Ishikawa (cell line): ENCODE results near the gene ADTRP.

ENCODE experiments used
- EGR1 ChIP-seq: IDR thresholded peaks from 2 replicates; pipeline ENCODE4 v1.6.1; 2012
- TEAD4 ChIP-seq: IDR thresholded peaks from 2 replicates; pipeline ENCODE4 v1.6.1; 2012
- ZBTB7A ChIP-seq: IDR thresholded peaks from 2 replicates; pipeline ENCODE4 v1.6.1; 2012; ENCODE audit warnings: low read depth
- TF ChIP-seq, protein P1 (sequence below): IDR thresholded peaks from 2 replicates; pipeline ENCODE4 v1.6.1; 2012
- TF ChIP-seq, protein P2 (sequence below): IDR thresholded peaks from 2 replicates; pipeline ENCODE4 v1.6.1; 2012; ENCODE audit warnings: low read depth, mild to moderate bottlenecking

DNA sequence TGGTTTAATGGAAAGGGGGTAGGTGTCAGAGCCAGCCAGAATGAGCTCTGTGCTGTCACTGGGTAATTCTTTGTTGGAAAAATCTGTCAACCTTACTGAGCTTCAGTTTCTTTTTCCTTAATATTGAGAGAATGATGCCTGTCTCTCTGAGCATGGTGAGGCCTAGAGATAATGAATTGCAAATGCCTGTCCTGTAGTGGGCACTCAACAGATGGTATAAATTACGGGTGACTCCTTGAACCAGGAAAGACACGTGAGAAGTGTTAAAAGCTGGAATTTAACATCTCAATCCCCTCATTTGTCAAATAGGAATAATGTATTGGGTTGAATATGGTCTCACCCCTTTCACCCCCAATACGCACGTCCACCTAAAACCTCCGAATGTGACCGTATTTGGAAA lies 74.9 kb downstream of the ADTRP start:
- no peak for TF ChIP-seq TEAD4
- TF ChIP-seq, protein P1, sequence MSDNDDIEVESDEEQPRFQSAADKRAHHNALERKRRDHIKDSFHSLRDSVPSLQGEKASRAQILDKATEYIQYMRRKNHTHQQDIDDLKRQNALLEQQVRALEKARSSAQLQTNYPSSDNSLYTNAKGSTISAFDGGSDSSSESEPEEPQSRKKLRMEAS, result no peak
- TF ChIP-seq ZBTB7A, result no peak
- TF ChIP-seq EGR1, result no peak
- TF ChIP-seq, protein P2, sequence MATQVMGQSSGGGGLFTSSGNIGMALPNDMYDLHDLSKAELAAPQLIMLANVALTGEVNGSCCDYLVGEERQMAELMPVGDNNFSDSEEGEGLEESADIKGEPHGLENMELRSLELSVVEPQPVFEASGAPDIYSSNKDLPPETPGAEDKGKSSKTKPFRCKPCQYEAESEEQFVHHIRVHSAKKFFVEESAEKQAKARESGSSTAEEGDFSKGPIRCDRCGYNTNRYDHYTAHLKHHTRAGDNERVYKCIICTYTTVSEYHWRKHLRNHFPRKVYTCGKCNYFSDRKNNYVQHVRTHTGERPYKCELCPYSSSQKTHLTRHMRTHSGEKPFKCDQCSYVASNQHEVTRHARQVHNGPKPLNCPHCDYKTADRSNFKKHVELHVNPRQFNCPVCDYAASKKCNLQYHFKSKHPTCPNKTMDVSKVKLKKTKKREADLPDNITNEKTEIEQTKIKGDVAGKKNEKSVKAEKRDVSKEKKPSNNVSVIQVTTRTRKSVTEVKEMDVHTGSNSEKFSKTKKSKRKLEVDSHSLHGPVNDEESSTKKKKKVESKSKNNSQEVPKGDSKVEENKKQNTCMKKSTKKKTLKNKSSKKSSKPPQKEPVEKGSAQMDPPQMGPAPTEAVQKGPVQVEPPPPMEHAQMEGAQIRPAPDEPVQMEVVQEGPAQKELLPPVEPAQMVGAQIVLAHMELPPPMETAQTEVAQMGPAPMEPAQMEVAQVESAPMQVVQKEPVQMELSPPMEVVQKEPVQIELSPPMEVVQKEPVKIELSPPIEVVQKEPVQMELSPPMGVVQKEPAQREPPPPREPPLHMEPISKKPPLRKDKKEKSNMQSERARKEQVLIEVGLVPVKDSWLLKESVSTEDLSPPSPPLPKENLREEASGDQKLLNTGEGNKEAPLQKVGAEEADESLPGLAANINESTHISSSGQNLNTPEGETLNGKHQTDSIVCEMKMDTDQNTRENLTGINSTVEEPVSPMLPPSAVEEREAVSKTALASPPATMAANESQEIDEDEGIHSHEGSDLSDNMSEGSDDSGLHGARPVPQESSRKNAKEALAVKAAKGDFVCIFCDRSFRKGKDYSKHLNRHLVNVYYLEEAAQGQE, result no peak
